ENCODE measurements around the gene SRP14.
A peak's percentile ranks its signal among the peaks of the same experiment; 100 is the strongest.

The SRP14 gene

GRCh38 chr15:40052604-40053003 is 13.6 kb upstream of the SRP14 start:
- H3K4me1 ChIP-seq (ENCODE audit: control insufficient read depth, insufficient read depth, low read length) = peaks cover 21% of the 10 kb centered on the region
- no peaks in the 10 kb centered on the region for H3K36me3 ChIP-seq (ENCODE audit: control insufficient read depth, insufficient read depth, low read length)
- H3K9ac ChIP-seq (ENCODE audit: low read length) = no peak overlapping the region
- H3K27ac ChIP-seq (ENCODE audit: low read depth, low read length) = no peak overlapping the region
- no peak overlapping the region for H3K4me3 ChIP-seq (ENCODE audit: low read length)
- H3K27me3 ChIP-seq (ENCODE audit: control insufficient read depth, insufficient read depth, low read length) = no peaks in the 10 kb centered on the region

- Histone ChIP-seq H3K4me3 (ENCODE audit: low read length) (no peak overlapping the region), H3K36me3 (ENCODE audit: control insufficient read depth, insufficient read depth, low read length) (no peaks in the 10 kb centered on the region), H3K4me1 (ENCODE audit: control insufficient read depth, insufficient read depth, low read length) (peaks cover 22% of the 10 kb centered on the region), H3K9ac (ENCODE audit: low read length) (no peak overlapping the region), H3K27ac (ENCODE audit: low read depth, low read length) (no peak overlapping the region), H3K27me3 (ENCODE audit: control insufficient read depth, insufficient read depth, low read length) (no peaks in the 10 kb centered on the region)
Observed at GRCh38 chr15:40051616-40052415, 12.8 kb upstream of the SRP14 start.

GRCh38 chr15:40050788-40051470 is 11.9 kb upstream of the SRP14 start:
- Histone ChIP-seq H3K36me3 (ENCODE audit: control insufficient read depth, insufficient read depth, low read length) (no peaks in the 10 kb centered on the region), H3K4me3 (ENCODE audit: low read length) (no peak overlapping the region), H3K27ac (ENCODE audit: low read depth, low read length) (no peak overlapping the region), H3K27me3 (ENCODE audit: control insufficient read depth, insufficient read depth, low read length) (no peaks in the 10 kb centered on the region), H3K4me1 (ENCODE audit: control insufficient read depth, insufficient read depth, low read length) (peaks cover 15% of the 10 kb centered on the region), H3K9ac (ENCODE audit: low read length) (no peak overlapping the region)

DNA sequence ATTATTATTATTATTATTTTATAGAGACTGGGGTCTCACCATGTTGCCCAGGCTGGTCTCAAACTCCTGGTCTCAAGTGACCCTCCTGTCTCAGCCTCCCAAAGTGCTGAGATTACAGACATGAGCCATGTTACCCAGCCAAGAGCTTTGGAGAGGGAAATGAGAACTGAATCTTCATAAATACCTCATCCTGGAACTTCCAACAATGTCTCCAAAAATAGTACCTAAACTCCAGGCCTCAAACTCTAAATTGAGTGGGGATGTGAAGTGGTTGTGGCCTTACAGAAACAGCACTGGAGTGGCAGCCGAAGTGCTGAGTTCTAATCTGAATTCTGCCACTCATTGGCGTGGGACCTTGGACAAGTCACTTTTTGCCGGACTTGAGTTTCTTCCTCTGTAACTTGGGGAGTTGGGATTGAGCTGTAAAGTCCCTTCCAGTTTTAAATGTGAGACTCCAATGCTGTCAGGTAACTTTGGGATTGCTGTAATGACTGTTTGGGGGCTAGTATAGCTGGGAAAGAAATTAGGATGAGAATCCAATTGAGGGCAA is 10.0 kb upstream of the SRP14 start:
- H3K27me3 ChIP-seq (ENCODE audit: control insufficient read depth, insufficient read depth, low read length) = no peaks in the 10 kb centered on the region
- H3K4me3 ChIP-seq (ENCODE audit: low read length) = no peak overlapping the region
- H3K36me3 ChIP-seq (ENCODE audit: control insufficient read depth, insufficient read depth, low read length) = no peaks in the 10 kb centered on the region
- peaks cover 3% of the 10 kb centered on the region for H3K4me1 ChIP-seq (ENCODE audit: control insufficient read depth, insufficient read depth, low read length)
- H3K27ac ChIP-seq (ENCODE audit: low read depth, low read length) = no peak overlapping the region
- no peak overlapping the region for H3K9ac ChIP-seq (ENCODE audit: low read length)

DNA sequence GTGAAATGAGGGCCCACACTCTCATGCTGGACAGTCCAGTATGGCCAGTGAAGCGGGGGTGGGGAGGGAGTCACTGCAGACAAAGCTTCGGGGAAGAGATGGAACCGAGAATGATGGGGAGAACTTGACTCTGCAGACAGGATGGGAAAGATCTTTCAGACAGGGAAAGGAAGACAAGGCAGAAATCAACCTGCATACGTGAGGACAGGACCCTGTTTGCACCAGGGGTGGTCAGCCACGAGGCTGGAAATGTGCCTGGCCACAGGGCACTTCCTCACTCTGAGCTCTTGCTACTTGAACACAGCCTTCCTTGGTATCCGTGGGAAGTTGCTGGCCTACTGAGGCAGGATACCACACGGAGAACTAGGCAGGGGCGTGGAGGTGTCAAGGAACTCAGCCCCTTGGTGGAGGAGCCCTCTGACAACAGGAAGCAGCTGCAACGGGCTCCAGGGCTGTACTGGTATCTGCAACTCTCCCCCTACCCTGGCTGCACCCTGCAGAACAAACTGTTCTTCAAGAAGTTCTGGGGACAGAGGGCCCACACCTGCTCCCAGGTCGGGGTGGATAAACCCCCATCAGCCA is 9.3 kb upstream of the SRP14 start:
- no peak overlapping the region for H3K27ac ChIP-seq (ENCODE audit: low read depth, low read length)
- H3K9ac ChIP-seq (ENCODE audit: low read length) = no peak overlapping the region
- no peaks in the 10 kb centered on the region for H3K36me3 ChIP-seq (ENCODE audit: control insufficient read depth, insufficient read depth, low read length)
- H3K27me3 ChIP-seq (ENCODE audit: control insufficient read depth, insufficient read depth, low read length) = no peaks in the 10 kb centered on the region
- H3K4me1 ChIP-seq (ENCODE audit: control insufficient read depth, insufficient read depth, low read length) = peaks cover 3% of the 10 kb centered on the region
- H3K4me3 ChIP-seq (ENCODE audit: low read length) = no peak overlapping the region

DNA sequence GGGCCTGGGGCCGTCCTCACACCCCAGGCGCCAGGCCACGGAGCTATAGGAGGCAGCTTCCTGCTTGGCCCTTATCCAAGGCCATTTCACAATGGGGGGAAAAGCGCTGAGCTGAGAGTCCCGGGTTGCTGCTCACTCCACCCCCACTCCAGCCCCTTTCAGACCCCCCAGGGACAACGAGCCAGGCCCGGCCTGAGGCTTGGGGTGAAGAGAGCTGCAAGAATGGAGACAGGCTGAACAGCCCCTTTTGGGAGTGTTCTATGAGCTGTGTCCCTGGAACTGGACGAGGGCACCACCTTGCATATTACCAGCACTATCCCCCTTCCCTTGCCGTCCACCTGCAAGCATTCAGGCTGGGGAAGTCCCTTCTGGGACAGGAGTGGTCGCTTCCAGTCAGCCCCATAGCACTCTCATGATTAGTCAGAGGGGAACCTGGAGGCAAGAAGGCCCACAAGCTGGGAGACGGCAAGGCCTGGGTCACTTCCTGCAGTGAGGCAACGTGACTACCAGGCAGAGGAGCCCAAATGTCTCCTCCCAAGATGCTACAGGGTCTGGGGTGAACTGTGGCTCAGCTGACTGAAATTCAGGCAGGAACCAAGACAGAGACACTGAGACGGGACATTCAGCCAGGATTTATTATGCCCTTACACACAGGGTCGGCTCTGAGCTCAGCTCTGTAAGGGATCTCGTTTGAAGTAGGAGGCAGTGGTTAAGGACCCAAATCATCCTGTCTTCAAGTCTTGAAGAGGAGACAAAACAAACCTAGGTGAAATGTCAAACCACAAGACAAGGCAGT is 8.6 kb upstream of the SRP14 start:
- no peaks in the 10 kb centered on the region for H3K27me3 ChIP-seq (ENCODE audit: control insufficient read depth, insufficient read depth, low read length)
- no peak overlapping the region for H3K4me3 ChIP-seq (ENCODE audit: low read length)
- no peaks in the 10 kb centered on the region for H3K36me3 ChIP-seq (ENCODE audit: control insufficient read depth, insufficient read depth, low read length)
- peaks cover 3% of the 10 kb centered on the region for H3K4me1 ChIP-seq (ENCODE audit: control insufficient read depth, insufficient read depth, low read length)
- peak overlapping the region; percentile 5 for H3K27ac ChIP-seq (ENCODE audit: low read depth, low read length)
- no peak overlapping the region for H3K9ac ChIP-seq (ENCODE audit: low read length)

DNA sequence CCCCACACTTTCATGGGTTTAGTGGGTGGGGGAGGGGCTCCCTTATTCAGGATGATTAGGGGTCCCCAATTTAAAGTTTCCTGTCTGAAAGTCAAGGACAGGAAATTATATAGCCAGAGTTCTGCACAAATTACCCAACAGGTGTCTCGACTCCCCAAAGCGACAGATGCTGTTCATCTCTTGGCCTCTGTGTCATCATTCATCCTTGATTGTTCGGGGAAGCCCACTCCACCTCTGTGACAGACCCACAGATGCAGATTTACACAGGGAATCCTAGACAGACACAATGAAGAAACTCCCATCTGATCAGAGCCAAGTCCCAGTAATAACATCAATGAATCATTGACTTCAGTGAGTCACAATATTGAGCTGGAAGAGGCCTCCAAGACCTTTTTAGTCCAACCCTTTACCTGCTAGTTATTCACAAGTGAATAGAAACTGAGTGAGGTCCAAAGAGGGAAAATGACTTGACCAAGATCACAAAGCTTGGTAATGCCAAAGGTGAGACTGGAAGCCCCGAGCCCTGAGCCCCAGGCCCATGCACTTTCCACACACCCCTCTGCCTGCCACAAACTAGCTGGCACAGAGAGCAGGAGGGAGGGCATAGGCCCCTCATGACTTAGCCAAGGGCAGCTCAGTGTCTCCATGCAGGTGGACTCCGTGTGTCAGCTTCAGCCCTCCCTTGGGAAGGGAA is 7.9 kb upstream of the SRP14 start:
- H3K27me3 ChIP-seq (ENCODE audit: control insufficient read depth, insufficient read depth, low read length) = no peaks in the 10 kb centered on the region
- H3K36me3 ChIP-seq (ENCODE audit: control insufficient read depth, insufficient read depth, low read length) = no peaks in the 10 kb centered on the region
- H3K9ac ChIP-seq (ENCODE audit: low read length) = no peak overlapping the region
- no peak overlapping the region for H3K4me3 ChIP-seq (ENCODE audit: low read length)
- peaks cover 3% of the 10 kb centered on the region for H3K4me1 ChIP-seq (ENCODE audit: control insufficient read depth, insufficient read depth, low read length)
- H3K27ac ChIP-seq (ENCODE audit: low read depth, low read length) = peak overlapping the region; percentile 5

DNA sequence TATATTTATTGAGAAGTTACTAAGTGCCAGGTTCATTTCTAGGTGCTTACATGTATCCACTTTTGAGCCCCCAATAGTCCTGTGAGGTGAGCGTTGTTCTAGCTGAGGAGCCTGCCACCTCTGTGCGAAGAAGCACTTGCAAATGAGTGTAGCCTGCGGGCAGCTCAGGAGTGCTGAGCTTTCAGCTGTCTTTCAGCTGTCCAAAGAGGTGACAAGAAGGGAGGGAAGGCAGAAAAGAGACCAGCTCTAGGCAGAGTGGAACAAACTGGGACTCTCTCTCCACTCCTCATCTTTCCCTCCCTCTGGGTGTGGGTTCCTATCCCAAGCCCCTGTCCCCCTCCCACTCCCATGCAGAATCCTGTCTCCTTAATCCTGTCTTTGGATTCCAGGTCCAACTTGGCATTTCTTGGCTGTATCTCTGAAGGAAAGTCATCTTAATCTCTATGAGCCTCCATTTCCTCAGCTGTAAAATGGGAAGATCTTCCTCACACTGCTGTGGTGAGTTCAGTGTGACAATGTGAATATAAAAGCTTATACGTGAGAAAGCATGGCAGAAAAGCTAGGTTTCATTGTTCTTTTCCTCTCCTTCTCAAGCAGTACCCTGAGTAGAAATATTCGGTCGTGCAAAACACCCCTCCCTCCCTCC is 6.7 kb upstream of the SRP14 start:
- peaks cover 3% of the 10 kb centered on the region for H3K4me1 ChIP-seq (ENCODE audit: control insufficient read depth, insufficient read depth, low read length)
- H3K27me3 ChIP-seq (ENCODE audit: control insufficient read depth, insufficient read depth, low read length) = no peaks in the 10 kb centered on the region
- no peak overlapping the region for H3K9ac ChIP-seq (ENCODE audit: low read length)
- peak overlapping the region; percentile 28 for H3K4me3 ChIP-seq (ENCODE audit: low read length)
- H3K27ac ChIP-seq (ENCODE audit: low read depth, low read length) = no peak overlapping the region
- no peaks in the 10 kb centered on the region for H3K36me3 ChIP-seq (ENCODE audit: control insufficient read depth, insufficient read depth, low read length)

DNA sequence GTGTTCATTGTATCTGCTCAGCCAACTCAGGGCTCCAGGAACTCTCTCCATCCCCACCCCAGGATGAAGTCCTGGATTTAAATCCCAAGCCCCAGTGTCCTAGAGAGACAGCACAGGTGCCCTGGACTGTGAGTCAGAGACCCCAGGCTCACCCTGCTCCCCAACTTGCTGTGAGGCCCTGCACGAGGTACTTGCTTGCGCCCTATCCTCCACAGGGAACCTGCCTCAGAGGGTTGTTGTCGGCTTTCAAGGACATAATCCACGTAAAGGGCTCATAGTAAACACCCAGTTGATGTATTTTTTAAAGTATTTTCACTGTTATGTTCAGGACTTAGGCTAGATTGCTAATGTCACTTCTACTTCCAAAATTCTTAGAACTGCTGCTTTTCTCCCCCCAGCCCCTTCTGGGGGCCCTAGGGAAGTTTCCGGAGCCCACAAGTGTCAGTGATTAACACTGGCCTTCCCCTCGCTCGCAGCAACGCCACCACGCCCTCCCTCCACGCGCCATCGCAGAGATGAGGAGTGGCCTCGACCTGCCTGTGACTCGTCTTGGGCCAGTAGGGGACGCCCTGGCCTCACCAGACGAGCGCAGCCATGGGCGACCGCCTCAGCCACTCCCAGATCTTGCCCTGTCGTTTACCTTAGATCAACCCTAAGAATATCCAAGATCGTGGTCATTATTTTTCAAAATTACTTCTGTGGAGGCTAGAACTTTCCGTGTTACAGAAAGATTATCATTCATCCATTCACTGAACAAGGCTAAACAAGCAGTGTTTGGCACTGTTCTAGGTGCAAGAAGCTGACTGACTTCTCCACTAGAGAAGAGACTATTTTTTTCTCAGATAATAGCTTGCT is 6.0 kb upstream of the SRP14 start:
- no peaks in the 10 kb centered on the region for H3K27me3 ChIP-seq (ENCODE audit: control insufficient read depth, insufficient read depth, low read length)
- H3K36me3 ChIP-seq (ENCODE audit: control insufficient read depth, insufficient read depth, low read length) = no peaks in the 10 kb centered on the region
- no peak overlapping the region for H3K9ac ChIP-seq (ENCODE audit: low read length)
- H3K4me1 ChIP-seq (ENCODE audit: control insufficient read depth, insufficient read depth, low read length) = peaks cover 3% of the 10 kb centered on the region
- H3K27ac ChIP-seq (ENCODE audit: low read depth, low read length) = no peak overlapping the region
- H3K4me3 ChIP-seq (ENCODE audit: low read length) = peak overlapping the region; percentile 28

GRCh38 chr15:40043927-40044716 is 5.1 kb upstream of the SRP14 start:
- Histone ChIP-seq H3K27ac (ENCODE audit: low read depth, low read length) (no peak overlapping the region), H3K4me1 (ENCODE audit: control insufficient read depth, insufficient read depth, low read length) (peaks cover 3% of the 10 kb centered on the region), H3K9ac (ENCODE audit: low read length) (no peak overlapping the region)

More at GRCh38 chr15:40043927-40044716, 5.1 kb upstream of the SRP14 start:
- no peaks in the 10 kb centered on the region for H3K27me3 ChIP-seq (ENCODE audit: control insufficient read depth, insufficient read depth, low read length)
- no peak overlapping the region for H3K4me3 ChIP-seq (ENCODE audit: low read length)
- no peaks in the 10 kb centered on the region for H3K36me3 ChIP-seq (ENCODE audit: control insufficient read depth, insufficient read depth, low read length)

All from rectal smooth muscle tissue (tissue), 1 donor.